Neural progenitor cell (in vitro differentiated cells): ENCODE results near the gene MAD1L1. TPM values are rescaled to one million over a fixed set of nuclear protein-coding genes. Genes with fewer than 3 reads are reported as not detected.

Experiments
- DNase-seq: peaks from one replicate; pipeline ENCODE4 v3.0.0-alpha.2; 2016; ENCODE audit warnings: low spot score
- H2AFZ ChIP-seq: fragments of 200-600 bp; sonication (generic); replicated peaks from 2 replicates; pipeline ENCODE4 v1.6.1; 2016; ENCODE audit warnings: antibody characterized with exemption
- H3F3A ChIP-seq: fragments of 200-600 bp; sonication (generic); 2 replicates; pipeline ENCODE4 v1.6.1; 2016; ENCODE audit warnings: antibody characterized with exemption, low read depth
- H3K27ac ChIP-seq: fragments of 200-600 bp; sonication (generic); 2 replicates; pipeline ENCODE4 v1.5.1; 2016; ENCODE audit warnings: mild to moderate bottlenecking
- H3K27me3 ChIP-seq: fragments of 200-600 bp; sonication (generic); 2 replicates; pipeline ENCODE4 v1.6.1; 2016; ENCODE audit warnings: mild to moderate bottlenecking, moderate library complexity
- H3K36me3 ChIP-seq: fragments of 200-600 bp; sonication (generic); 2 replicates; pipeline ENCODE4 v1.5.1; 2016
- H3K4me1 ChIP-seq: fragments of 200-600 bp; sonication (generic); 2 replicates; pipeline ENCODE4 v1.6.1; 2016; ENCODE audit warnings: mixed run types
- H3K4me2 ChIP-seq: fragments of 200-600 bp; sonication (generic); 2 replicates; pipeline ENCODE4 v1.6.1; 2016
- H3K4me3 ChIP-seq: fragments of 200-600 bp; sonication (generic); 2 replicates; pipeline ENCODE4 v1.5.1; 2016
- H3K79me2 ChIP-seq: fragments of 200-600 bp; sonication (generic); 2 replicates; pipeline ENCODE4 v1.6.1; 2016; ENCODE audit warnings: low read depth
- H3K9ac ChIP-seq: fragments of 200-600 bp; sonication (generic); 2 replicates; pipeline ENCODE4 v1.6.1; 2016
- H3K9me3 ChIP-seq: fragments of 200-600 bp; sonication (generic); 2 replicates; pipeline ENCODE4 v1.5.1; 2016; ENCODE audit warnings: low read depth
- H4K20me1 ChIP-seq: fragments of 200-600 bp; sonication (generic); 2 replicates; pipeline ENCODE4 v1.6.1; 2016; ENCODE audit warnings: low read depth
- H3K27ac Mint-ChIP-seq: 3 replicates; pipeline ENCODE4 v1.8.0; 2021; ENCODE audit warnings: mixed read lengths
- H3K27me3 Mint-ChIP-seq: 2 replicates; pipeline ENCODE4 v1.8.0; 2022; ENCODE audit warnings: low read depth, mild to moderate bottlenecking, inconsistent platforms, moderate library complexity, mixed read lengths; ENCODE audit not compliant: insufficient read depth
- H3K36me3 Mint-ChIP-seq: 3 replicates; pipeline ENCODE4 v1.8.0; 2021; ENCODE audit warnings: mixed read lengths
- H3K4me1 Mint-ChIP-seq: 3 replicates; pipeline ENCODE4 v1.8.0; 2021; ENCODE audit warnings: mixed read lengths
- H3K4me3 Mint-ChIP-seq: 3 replicates; pipeline ENCODE4 v1.8.0; 2021; ENCODE audit warnings: mild to moderate bottlenecking, moderate library complexity, mixed read lengths
- H3K9me3 Mint-ChIP-seq: 3 replicates; pipeline ENCODE4 v1.8.0; 2020; ENCODE audit warnings: mixed read lengths
- EZH2 ChIP-seq: fragments of 200-600 bp; sonication (generic); IDR thresholded peaks from 2 replicates; pipeline ENCODE4 v1.6.1; 2017; ENCODE audit warnings: antibody characterized with exemption, mild to moderate bottlenecking, moderate library complexity
- EZH2phosphoT487 ChIP-seq: fragments of 200-600 bp; sonication (generic); IDR thresholded peaks from 2 replicates; pipeline ENCODE4 v1.6.1; 2017; ENCODE audit warnings: antibody characterized with exemption
- total RNA-seq: library from RNA; depleted of rRNA; stranded (reverse); fragments of >200 nt; gene quantifications from 2 replicates; pipeline ENCODE4 v1.2.3, GENCODE V29; 2015; ENCODE audit warnings: low replicate concordance
- TF ChIP-seq, protein P1 (sequence below): fragments of 200-600 bp; sonication (generic); IDR thresholded peaks from 2 replicates; pipeline ENCODE4 v1.5.1; 2017; ENCODE audit warnings: antibody characterized with exemption, mild to moderate bottlenecking

MAD1L1 gene
- total RNA-seq, 1 donor from 2014 or later = 23.7 TPM

DNA sequence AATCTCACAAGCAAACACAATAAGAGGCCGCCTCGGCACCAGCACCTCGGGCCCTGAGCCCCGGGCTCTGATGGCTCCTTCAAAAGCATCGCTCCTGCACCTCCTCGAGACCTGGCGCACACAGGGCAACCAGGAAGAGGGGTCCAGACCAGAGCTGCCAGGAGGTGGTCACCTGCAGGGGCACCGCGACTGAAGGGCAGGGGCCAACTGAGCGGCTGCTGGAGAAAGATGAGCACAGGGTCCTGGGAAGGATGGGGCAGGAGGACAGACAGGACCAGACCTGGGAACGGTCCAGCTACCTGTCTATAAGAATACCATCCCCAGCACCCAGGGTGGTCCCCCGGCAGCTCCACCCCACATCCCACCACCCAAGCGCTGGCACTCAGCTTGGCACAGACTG, 20.8 kb downstream of the MAD1L1 start:
- H3K79me2 ChIP-seq = no peaks in the 10 kb centered on the region
- H3K27me3 ChIP-seq = no peaks in the 10 kb centered on the region
- H4K20me1 ChIP-seq = peaks cover 15% of the 10 kb centered on the region
- no peaks in the 10 kb centered on the region for H3F3A ChIP-seq
- peaks cover 34% of the 10 kb centered on the region for H3K36me3 Mint-ChIP-seq
- H3K27me3 Mint-ChIP-seq = peaks cover 3% of the 10 kb centered on the region
- no peak overlapping the region for H3K4me2 ChIP-seq
- no peaks in the 10 kb centered on the region for H3K4me1 Mint-ChIP-seq
- H3K9ac ChIP-seq = no peak overlapping the region
- H3K27ac Mint-ChIP-seq = no peak overlapping the region
- no peaks in the 10 kb centered on the region for H3K36me3 ChIP-seq
- no peaks in the 10 kb centered on the region for H3K4me1 ChIP-seq
- H3K9me3 Mint-ChIP-seq = no peaks in the 10 kb centered on the region
- TF ChIP-seq EZH2phosphoT487 = no peak
- TF ChIP-seq EZH2 = no peak
- TF ChIP-seq, protein P1, sequence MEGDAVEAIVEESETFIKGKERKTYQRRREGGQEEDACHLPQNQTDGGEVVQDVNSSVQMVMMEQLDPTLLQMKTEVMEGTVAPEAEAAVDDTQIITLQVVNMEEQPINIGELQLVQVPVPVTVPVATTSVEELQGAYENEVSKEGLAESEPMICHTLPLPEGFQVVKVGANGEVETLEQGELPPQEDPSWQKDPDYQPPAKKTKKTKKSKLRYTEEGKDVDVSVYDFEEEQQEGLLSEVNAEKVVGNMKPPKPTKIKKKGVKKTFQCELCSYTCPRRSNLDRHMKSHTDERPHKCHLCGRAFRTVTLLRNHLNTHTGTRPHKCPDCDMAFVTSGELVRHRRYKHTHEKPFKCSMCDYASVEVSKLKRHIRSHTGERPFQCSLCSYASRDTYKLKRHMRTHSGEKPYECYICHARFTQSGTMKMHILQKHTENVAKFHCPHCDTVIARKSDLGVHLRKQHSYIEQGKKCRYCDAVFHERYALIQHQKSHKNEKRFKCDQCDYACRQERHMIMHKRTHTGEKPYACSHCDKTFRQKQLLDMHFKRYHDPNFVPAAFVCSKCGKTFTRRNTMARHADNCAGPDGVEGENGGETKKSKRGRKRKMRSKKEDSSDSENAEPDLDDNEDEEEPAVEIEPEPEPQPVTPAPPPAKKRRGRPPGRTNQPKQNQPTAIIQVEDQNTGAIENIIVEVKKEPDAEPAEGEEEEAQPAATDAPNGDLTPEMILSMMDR = no peak
- H3K27ac ChIP-seq = no peak overlapping the region
- no peak overlapping the region for H2AFZ ChIP-seq
- H3K4me3 ChIP-seq = no peak overlapping the region
- H3K4me3 Mint-ChIP-seq = no peak overlapping the region
- no peak for DNase-seq
- H3K9me3 ChIP-seq = no peaks in the 10 kb centered on the region

DNA sequence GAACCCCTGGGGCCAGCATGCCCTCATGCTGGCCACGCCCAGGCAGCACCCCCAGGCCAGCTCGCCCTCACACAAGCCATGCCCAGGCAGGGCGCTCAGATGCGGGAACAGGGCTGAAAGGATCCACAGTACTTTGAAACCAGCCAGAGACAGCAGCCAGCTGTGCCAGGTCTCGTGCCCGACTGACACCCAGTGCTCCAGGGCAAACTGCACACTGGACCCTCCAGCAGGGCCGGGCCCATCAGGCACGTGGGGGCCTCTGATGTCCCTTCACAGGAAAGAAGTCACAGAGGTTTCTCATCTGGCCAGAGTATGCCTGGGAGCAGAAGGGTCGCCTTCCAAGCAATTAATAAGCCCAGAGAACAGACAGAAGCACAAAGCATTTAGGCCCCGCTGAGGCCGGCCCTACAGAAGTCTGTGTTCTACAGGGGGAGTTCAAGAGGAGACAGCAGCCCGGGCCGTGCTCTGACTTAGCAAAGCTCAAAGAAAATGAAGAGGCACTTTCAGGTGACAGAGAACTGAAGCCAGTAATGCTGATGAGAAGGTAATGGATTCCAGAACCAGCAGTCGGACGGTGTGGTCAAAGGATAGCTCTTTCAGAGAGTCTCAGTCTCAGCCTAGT, 21.4 kb downstream of the MAD1L1 start:
- no peaks in the 10 kb centered on the region for H3K36me3 ChIP-seq
- Mint-ChIP-seq H3K27ac (no peak overlapping the region), H3K9me3 (no peaks in the 10 kb centered on the region)

DNA sequence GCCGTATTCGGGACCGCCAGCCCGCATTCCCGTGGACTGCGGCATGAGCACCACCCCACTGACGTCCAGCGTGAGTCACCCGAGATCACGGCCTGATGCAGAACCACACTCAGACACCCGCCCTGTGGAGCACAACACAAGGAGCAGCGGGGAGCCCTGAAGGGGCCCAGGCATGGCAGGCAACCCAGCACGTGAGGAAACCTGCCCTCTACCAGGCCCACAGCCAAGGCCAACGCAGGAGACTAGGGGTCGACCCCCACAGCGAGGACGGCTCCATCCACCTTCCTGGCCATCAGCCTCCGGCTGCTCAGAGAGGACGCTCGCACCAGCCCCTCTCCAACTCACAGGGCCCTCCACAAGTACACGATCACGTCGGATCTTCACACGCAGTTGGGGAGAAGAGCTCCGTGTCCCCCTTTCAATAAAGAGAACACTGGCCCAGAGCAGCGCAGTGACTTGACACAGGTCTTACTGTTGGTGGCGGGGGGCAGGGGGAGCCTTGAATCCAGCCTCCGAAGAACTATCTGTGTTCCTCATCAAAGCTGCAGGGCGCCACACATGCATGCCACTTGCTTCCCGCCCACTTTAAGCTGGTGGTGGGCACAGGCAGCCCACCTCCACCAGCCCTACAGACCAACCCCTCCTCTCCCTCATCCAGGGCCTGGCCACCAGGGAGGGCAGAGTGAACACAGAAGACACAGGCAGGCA, 22.0 kb downstream of the MAD1L1 start:
- Histone ChIP-seq H4K20me1 (peaks cover 15% of the 10 kb centered on the region), H3K27ac (no peak overlapping the region), H3K9me3 (no peaks in the 10 kb centered on the region), H3K9ac (no peak overlapping the region), H3K4me2 (no peak overlapping the region), H3F3A (no peaks in the 10 kb centered on the region), H3K4me1 (no peaks in the 10 kb centered on the region), H2AFZ (no peak overlapping the region), H3K79me2 (no peaks in the 10 kb centered on the region), H3K27me3 (no peaks in the 10 kb centered on the region), H3K36me3 (no peaks in the 10 kb centered on the region), H3K4me3 (no peak overlapping the region)
- TF ChIP-seq EZH2phosphoT487 (no peak), EZH2 (no peak)
- TF ChIP-seq, protein P1 = no peak
- DNase-seq = no peak
- peaks cover 3% of the 10 kb centered on the region for H3K27me3 Mint-ChIP-seq
- H3K4me3 Mint-ChIP-seq = no peak overlapping the region
- H3K4me1 Mint-ChIP-seq = no peaks in the 10 kb centered on the region
- H3K9me3 Mint-ChIP-seq = no peaks in the 10 kb centered on the region
- no peak overlapping the region for H3K27ac Mint-ChIP-seq
- peaks cover 27% of the 10 kb centered on the region for H3K36me3 Mint-ChIP-seq

More for the DNA sequence above, 21.4 kb downstream of the MAD1L1 start:
- Mint-ChIP-seq H3K36me3 (peaks cover 31% of the 10 kb centered on the region), H3K4me1 (no peaks in the 10 kb centered on the region), H3K27me3 (peaks cover 3% of the 10 kb centered on the region), H3K4me3 (no peak overlapping the region)
- no peak overlapping the region for H2AFZ ChIP-seq
- H3K9ac ChIP-seq = no peak overlapping the region
- peaks cover 15% of the 10 kb centered on the region for H4K20me1 ChIP-seq
- no peaks in the 10 kb centered on the region for H3K9me3 ChIP-seq
- TF ChIP-seq EZH2 = no peak
- TF ChIP-seq, protein P1 = no peak
- TF ChIP-seq EZH2phosphoT487 = no peak
- H3K79me2 ChIP-seq = no peaks in the 10 kb centered on the region
- H3F3A ChIP-seq = no peaks in the 10 kb centered on the region
- H3K4me3 ChIP-seq = no peak overlapping the region
- no peak for DNase-seq
- H3K27ac ChIP-seq = no peak overlapping the region
- H3K4me2 ChIP-seq = no peak overlapping the region
- no peaks in the 10 kb centered on the region for H3K4me1 ChIP-seq
- H3K27me3 ChIP-seq = no peaks in the 10 kb centered on the region
